Transverse colon (tissue), 4 donors: ENCODE results near the gene MCM3AP.

ENCODE experiments used
- CTCF ChIP-seq, 5 experiments: fragments of 200-600 bp in 3 of 5; fragments of 450-650 bp in 2 of 5; sonication (generic) in 3 of 5; IDR thresholded peaks; 1 replicate in 2 of 5; 2 replicates in 3 of 5; pipeline ENCODE4 v1.5.1; 2016 to 2017; ENCODE audit warnings: antibody characterized with exemption in 5 of 5, inconsistent platforms in 3 of 5, mild to moderate bottlenecking in 2 of 5, moderate library complexity in 1 of 5
- EP300 ChIP-seq: sonication (generic); formaldehyde crosslinking; IDR thresholded peaks from one replicate; pipeline ENCODE4 v1.6.1; 2017; ENCODE audit warnings: antibody characterized with exemption, low read depth
- POLR2A ChIP-seq: fragments of 450-650 bp; IDR thresholded peaks from one replicate; pipeline ENCODE4 v1.6.1; 2016; ENCODE audit warnings: antibody characterized with exemption, mild to moderate bottlenecking, moderate library complexity
- POLR2AphosphoS5 ChIP-seq, 3 donors: sonication (generic); formaldehyde crosslinking; IDR thresholded peaks; one replicate each; pipeline ENCODE4 v1.6.1; 2016; ENCODE audit warnings: antibody characterized with exemption in 3 of 3

GRCh38 chr21:46255166-46255565, 30.2 kb downstream of the MCM3AP start:
- TF ChIP-seq CTCF (IDR thresholded peaks at IDR 0.05) (no peak), POLR2AphosphoS5 (IDR thresholded peaks at IDR 0.05) (no peak), EP300 (no peak), POLR2A (no peak)
